CD4-positive, alpha-beta T cell treated with Interleukin-15 for 4 hours (primary cell): ENCODE results near the gene ACOX3.
"Not testable (repeated sequence)": the region's sequence is repeated elsewhere in the genome, so short reads cannot be mapped to it uniquely, and the experiment has no call there.

Source experiments
- DNase-seq: peaks from one replicate; pipeline ENCODE4 v3.0.0-alpha.2; 2020; ENCODE audit warnings: low spot score

Gene ACOX3

GRCh38 chr4:8386731-8387130 lies 53.8 kb downstream of the ACOX3 start:
- DNase-seq = no peak

- DNase-seq = not testable (repeated sequence)
These were observed 54.4 kb downstream of the ACOX3 start for GRCh38 chr4:8386131-8386530.

GRCh38 chr4:8385611-8386010 lies 54.9 kb downstream of the ACOX3 start:
- no peak for DNase-seq

- no peak for DNase-seq
These were observed 55.4 kb downstream of the ACOX3 start for GRCh38 chr4:8385106-8385505.

- no peak for DNase-seq
These were observed 56.0 kb downstream of the ACOX3 start for GRCh38 chr4:8384397-8385060.

- no peak for DNase-seq
These were observed 56.9 kb downstream of the ACOX3 start for GRCh38 chr4:8383451-8384160.

- no peak for DNase-seq
These were observed 57.5 kb downstream of the ACOX3 start for GRCh38 chr4:8383016-8383415.

- DNase-seq = no peak
These were observed 58.5 kb downstream of the ACOX3 start for GRCh38 chr4:8381814-8382581.

GRCh38 chr4:8380511-8381415 lies 59.8 kb downstream of the ACOX3 start:
- no peak for DNase-seq

GRCh38 chr4:8379771-8380170 lies 60.8 kb downstream of the ACOX3 start:
- DNase-seq = no peak

- DNase-seq = no peak
These were observed 61.2 kb downstream of the ACOX3 start for GRCh38 chr4:8379281-8379680.

GRCh38 chr4:8378776-8379175 lies 61.7 kb downstream of the ACOX3 start:
- no peak for DNase-seq

GRCh38 chr4:8378101-8378724 lies 62.3 kb downstream of the ACOX3 start:
- no peak for DNase-seq

GRCh38 chr4:8377103-8378075 lies 63.1 kb downstream of the ACOX3 start:
- no peak for DNase-seq

- DNase-seq = no peak
These were observed 64.0 kb downstream of the ACOX3 start for GRCh38 chr4:8376361-8377102.

GRCh38 chr4:8374851-8375649 lies 65.5 kb downstream of the ACOX3 start:
- no peak for DNase-seq

- no peak for DNase-seq
These were observed 66.5 kb downstream of the ACOX3 start for GRCh38 chr4:8373973-8374545.

GRCh38 chr4:8373270-8373972 lies 67.1 kb downstream of the ACOX3 start:
- no peak for DNase-seq
